Measurements from ENCODE around the gene TSC22D4. TPM values are rescaled to one million over a fixed set of nuclear protein-coding genes. Genes with fewer than 3 reads are reported as not detected.

TSC22D4 gene
- total RNA-seq, 1 donor from 2014 or later: 53.4 TPM

DNA sequence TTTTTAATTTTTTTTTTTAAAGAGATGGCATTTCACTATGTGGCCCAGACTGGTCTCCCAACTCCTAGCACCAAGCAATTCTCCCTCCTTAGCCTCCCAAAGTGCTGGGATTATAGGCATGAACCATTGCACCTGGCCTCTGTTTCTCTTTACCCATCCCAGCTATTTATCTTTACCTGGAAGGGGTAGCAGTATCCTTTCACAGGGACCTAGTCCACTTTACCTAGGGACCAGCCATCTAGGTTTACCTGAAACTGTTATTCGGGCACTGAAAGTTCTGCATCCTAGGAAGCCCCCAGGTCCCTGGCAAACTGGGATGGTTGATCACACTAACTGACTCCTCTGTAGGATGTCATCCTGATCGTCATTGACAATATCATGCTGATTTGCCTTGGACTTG lies 38.3 kb upstream of the TSC22D4 start:
- H3K9ac ChIP-seq (ENCODE audit: low read length): no peak overlapping the region
- no peaks in the 10 kb centered on the region for H3K36me3 ChIP-seq (ENCODE audit: insufficient read depth, low read length)
- H3K4me3 ChIP-seq (ENCODE audit: insufficient read depth, low read depth, low read length): no peak overlapping the region
- H3K27me3 Mint-ChIP-seq (ENCODE audit: low read depth, unreplicated experiment): peaks cover 3% of the 10 kb centered on the region
- H3K9me3 ChIP-seq (ENCODE audit: insufficient read depth, low read depth, low read length): no peaks in the 10 kb centered on the region
- H3K4me1 Mint-ChIP-seq (ENCODE audit: low read depth, unreplicated experiment): peaks cover 9% of the 10 kb centered on the region
- no peaks in the 10 kb centered on the region for H3K9me3 Mint-ChIP-seq (ENCODE audit: unreplicated experiment)
- DNase-seq (ENCODE audit: low read depth) (no peak), FAIRE-seq (no peak)
- H3K4me1 ChIP-seq (ENCODE audit: insufficient read depth, low read length): peaks cover 14% of the 10 kb centered on the region
- TF ChIP-seq, protein P1, sequence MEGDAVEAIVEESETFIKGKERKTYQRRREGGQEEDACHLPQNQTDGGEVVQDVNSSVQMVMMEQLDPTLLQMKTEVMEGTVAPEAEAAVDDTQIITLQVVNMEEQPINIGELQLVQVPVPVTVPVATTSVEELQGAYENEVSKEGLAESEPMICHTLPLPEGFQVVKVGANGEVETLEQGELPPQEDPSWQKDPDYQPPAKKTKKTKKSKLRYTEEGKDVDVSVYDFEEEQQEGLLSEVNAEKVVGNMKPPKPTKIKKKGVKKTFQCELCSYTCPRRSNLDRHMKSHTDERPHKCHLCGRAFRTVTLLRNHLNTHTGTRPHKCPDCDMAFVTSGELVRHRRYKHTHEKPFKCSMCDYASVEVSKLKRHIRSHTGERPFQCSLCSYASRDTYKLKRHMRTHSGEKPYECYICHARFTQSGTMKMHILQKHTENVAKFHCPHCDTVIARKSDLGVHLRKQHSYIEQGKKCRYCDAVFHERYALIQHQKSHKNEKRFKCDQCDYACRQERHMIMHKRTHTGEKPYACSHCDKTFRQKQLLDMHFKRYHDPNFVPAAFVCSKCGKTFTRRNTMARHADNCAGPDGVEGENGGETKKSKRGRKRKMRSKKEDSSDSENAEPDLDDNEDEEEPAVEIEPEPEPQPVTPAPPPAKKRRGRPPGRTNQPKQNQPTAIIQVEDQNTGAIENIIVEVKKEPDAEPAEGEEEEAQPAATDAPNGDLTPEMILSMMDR (IDR thresholded peaks at IDR 0.05; ENCODE audit: insufficient read depth, low read depth, low read length): no peak
- TF ChIP-seq EZH2 (IDR thresholded peaks at IDR 0.05; ENCODE audit: insufficient read depth, low read length): no peak
- H4K20me1 ChIP-seq (ENCODE audit: insufficient read depth, low read length): no peaks in the 10 kb centered on the region
- no peak overlapping the region for H3K27ac ChIP-seq (ENCODE audit: low read depth, low read length)
- H3K27me3 ChIP-seq (ENCODE audit: insufficient read depth, low read length): peaks cover 15% of the 10 kb centered on the region
- H3K36me3 Mint-ChIP-seq (ENCODE audit: low read depth, unreplicated experiment): no peaks in the 10 kb centered on the region
- no peaks in the 10 kb centered on the region for H3K79me2 ChIP-seq (ENCODE audit: insufficient read depth, low read length)
- H3K4me2 ChIP-seq (ENCODE audit: low read length): no peak overlapping the region
- H3K4me3 Mint-ChIP-seq (ENCODE audit: unreplicated experiment): no peak overlapping the region
- no peak overlapping the region for H2AFZ ChIP-seq (ENCODE audit: low read depth, low read length)
- no peak overlapping the region for H3K27ac Mint-ChIP-seq (ENCODE audit: unreplicated experiment)

DNA sequence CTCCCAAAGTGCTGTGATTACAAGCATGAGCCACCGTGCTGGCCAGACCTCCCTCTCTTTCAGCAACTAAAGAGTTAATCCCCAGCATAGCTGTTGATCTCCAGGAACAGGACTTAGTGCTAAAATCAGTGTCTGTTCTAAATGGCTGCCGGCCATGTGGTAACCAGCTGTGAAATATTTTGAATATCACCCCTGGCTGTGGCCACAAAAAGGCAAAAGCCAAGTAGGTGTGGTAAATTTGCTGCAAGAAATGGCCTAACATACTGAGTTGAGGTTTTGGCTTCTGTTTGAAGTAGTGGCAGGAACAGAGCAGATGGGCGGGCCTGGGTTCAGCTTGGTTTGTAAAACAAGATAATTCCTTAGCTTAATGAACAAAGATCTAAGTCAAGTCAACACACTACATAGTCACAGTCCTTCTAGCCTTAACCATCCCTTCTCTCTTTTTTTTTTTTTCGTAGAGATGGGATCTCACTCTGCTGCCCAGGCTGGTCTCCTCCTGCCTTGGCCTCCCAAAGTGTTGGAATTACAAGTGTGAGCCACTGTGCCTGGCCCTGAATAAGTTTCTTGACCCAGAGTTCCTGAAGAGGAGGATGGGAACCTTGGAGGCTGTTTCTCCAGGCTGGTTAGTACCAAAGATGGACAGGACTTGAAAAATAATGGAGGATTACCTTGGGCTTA lies 37.3 kb upstream of the TSC22D4 start:
- peaks cover 9% of the 10 kb centered on the region for H3K4me1 Mint-ChIP-seq (ENCODE audit: low read depth, unreplicated experiment)
- H4K20me1 ChIP-seq (ENCODE audit: insufficient read depth, low read length): no peaks in the 10 kb centered on the region
- H3K9ac ChIP-seq (ENCODE audit: low read length): no peak overlapping the region
- FAIRE-seq (no peak), DNase-seq (ENCODE audit: low read depth) (peak; percentile 95)
- H3K36me3 Mint-ChIP-seq (ENCODE audit: low read depth, unreplicated experiment): no peaks in the 10 kb centered on the region
- no peak overlapping the region for H2AFZ ChIP-seq (ENCODE audit: low read depth, low read length)
- no peaks in the 10 kb centered on the region for H3K79me2 ChIP-seq (ENCODE audit: insufficient read depth, low read length)
- no peak overlapping the region for H3K4me3 ChIP-seq (ENCODE audit: insufficient read depth, low read depth, low read length)
- no peaks in the 10 kb centered on the region for H3K9me3 ChIP-seq (ENCODE audit: insufficient read depth, low read depth, low read length)
- peaks cover 14% of the 10 kb centered on the region for H3K4me1 ChIP-seq (ENCODE audit: insufficient read depth, low read length)
- no peaks in the 10 kb centered on the region for H3K36me3 ChIP-seq (ENCODE audit: insufficient read depth, low read length)
- no peak overlapping the region for H3K27ac ChIP-seq (ENCODE audit: low read depth, low read length)
- H3K9me3 Mint-ChIP-seq (ENCODE audit: unreplicated experiment): no peaks in the 10 kb centered on the region
- peaks cover 9% of the 10 kb centered on the region for H3K27me3 ChIP-seq (ENCODE audit: insufficient read depth, low read length)
- peak overlapping the region; percentile 21 for H3K4me2 ChIP-seq (ENCODE audit: low read length)
- TF ChIP-seq EZH2 (IDR thresholded peaks at IDR 0.05; ENCODE audit: insufficient read depth, low read length): no peak
- TF ChIP-seq, protein P1 (IDR thresholded peaks at IDR 0.05; ENCODE audit: insufficient read depth, low read depth, low read length): no peak
- H3K27ac Mint-ChIP-seq (ENCODE audit: unreplicated experiment): peak overlapping the region; percentile 4
- peaks cover 3% of the 10 kb centered on the region for H3K27me3 Mint-ChIP-seq (ENCODE audit: low read depth, unreplicated experiment)
- no peak overlapping the region for H3K4me3 Mint-ChIP-seq (ENCODE audit: unreplicated experiment)

DNA sequence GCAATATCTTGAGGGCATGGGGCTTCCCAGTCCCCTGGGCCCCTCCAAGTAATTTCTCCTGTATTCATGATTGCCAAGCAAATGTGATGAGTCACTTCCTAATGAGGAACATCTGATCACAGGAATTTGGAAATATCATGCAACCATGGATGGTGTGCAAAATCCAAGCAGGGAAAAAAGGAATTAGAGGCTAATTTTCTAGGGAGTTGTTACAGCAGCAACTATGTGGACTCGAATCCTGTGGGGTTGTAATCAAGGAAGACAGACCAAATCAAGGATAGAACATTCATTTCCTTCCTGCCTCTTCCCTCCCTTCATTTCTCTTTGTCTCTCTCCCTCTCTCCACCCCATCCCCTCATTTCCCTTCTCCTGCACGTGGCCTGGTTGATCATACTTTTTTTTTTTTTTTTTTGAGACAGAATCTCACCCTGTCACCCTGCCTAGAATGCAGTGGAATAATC lies 36.1 kb upstream of the TSC22D4 start:
- Mint-ChIP-seq H3K9me3 (ENCODE audit: unreplicated experiment) (no peaks in the 10 kb centered on the region), H3K27me3 (ENCODE audit: low read depth, unreplicated experiment) (peaks cover 6% of the 10 kb centered on the region), H3K4me1 (ENCODE audit: low read depth, unreplicated experiment) (peaks cover 9% of the 10 kb centered on the region), H3K36me3 (ENCODE audit: low read depth, unreplicated experiment) (no peaks in the 10 kb centered on the region), H3K4me3 (ENCODE audit: unreplicated experiment) (no peak overlapping the region), H3K27ac (ENCODE audit: unreplicated experiment) (no peak overlapping the region)
- no peaks in the 10 kb centered on the region for H4K20me1 ChIP-seq (ENCODE audit: insufficient read depth, low read length)
- H3K9me3 ChIP-seq (ENCODE audit: insufficient read depth, low read depth, low read length): no peaks in the 10 kb centered on the region
- H3K27ac ChIP-seq (ENCODE audit: low read depth, low read length): no peak overlapping the region
- peaks cover 14% of the 10 kb centered on the region for H3K4me1 ChIP-seq (ENCODE audit: insufficient read depth, low read length)
- peaks cover 7% of the 10 kb centered on the region for H3K27me3 ChIP-seq (ENCODE audit: insufficient read depth, low read length)
- TF ChIP-seq, protein P1 (IDR thresholded peaks at IDR 0.05; ENCODE audit: insufficient read depth, low read depth, low read length): no peak
- no peak for TF ChIP-seq EZH2 (IDR thresholded peaks at IDR 0.05; ENCODE audit: insufficient read depth, low read length)
- peak overlapping the region; percentile 15 for H3K4me2 ChIP-seq (ENCODE audit: low read length)
- no peak overlapping the region for H3K4me3 ChIP-seq (ENCODE audit: insufficient read depth, low read depth, low read length)
- no peaks in the 10 kb centered on the region for H3K36me3 ChIP-seq (ENCODE audit: insufficient read depth, low read length)
- FAIRE-seq (no peak), DNase-seq (ENCODE audit: low read depth) (peak; percentile 47)
- no peaks in the 10 kb centered on the region for H3K79me2 ChIP-seq (ENCODE audit: insufficient read depth, low read length)
- H3K9ac ChIP-seq (ENCODE audit: low read length): no peak overlapping the region
- H2AFZ ChIP-seq (ENCODE audit: low read depth, low read length): no peak overlapping the region
